Measurements from ENCODE around the gene TMEM260. TPM values are rescaled to one million over a fixed set of nuclear protein-coding genes. Genes with fewer than 3 reads are reported as not detected.

Gene TMEM260
- polyA plus RNA-seq, 1 of the 3 experiments (the other 2 are of a cell fraction), result 5.4 TPM

DNA sequence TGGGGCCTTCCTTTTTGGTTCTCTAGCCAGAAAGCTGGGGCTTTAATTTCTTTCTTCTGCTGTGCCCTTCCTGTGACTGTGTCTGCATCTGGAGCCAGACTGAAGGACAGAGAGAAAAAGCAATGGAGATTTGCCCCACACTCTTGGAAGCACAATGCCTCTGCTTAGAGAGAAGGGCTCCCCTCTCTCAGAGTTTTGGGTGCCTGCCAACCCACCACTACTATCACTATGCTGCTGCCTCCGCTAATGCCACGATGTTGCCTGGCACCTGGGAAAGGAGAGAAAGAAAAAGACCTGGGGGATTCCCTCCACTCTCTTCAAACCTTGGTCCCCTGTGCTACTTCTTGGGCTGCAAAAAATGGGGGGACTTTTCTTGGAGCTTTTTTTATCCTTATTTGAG lies 52.6 kb downstream of the TMEM260 start:
- DNase-seq, result no peak
- POLR2A ChIA-PET, result no interaction called here
- Histone ChIP-seq H3K4me2 (no peak overlapping the region), H3K4me1 (ENCODE audit: control insufficient read depth in 1 of 2, insufficient read depth in 2 of 2, low read depth in 1 of 2, low read length in 1 of 2) (no peaks in the 10 kb centered on the region), H3K27ac (ENCODE audit: low read depth in 2 of 2, low read length in 1 of 2) (no peak overlapping the region), H2AFZ (ENCODE audit: low read depth) (no peak overlapping the region), H3K27me3 (ENCODE audit: insufficient read depth) (no peaks in the 10 kb centered on the region), H3F3A (replicated peaks; ENCODE audit: insufficient read depth) (no peaks in the 10 kb centered on the region), H3K9me2 (no peaks in the 10 kb centered on the region), H4K20me1 (ENCODE audit: insufficient read depth) (no peaks in the 10 kb centered on the region), H3K4me3 (ENCODE audit: low read depth in 2 of 2, low read length in 1 of 2) (no peak overlapping the region), H3K9me3 (peaks cover 6% of the 10 kb centered on the region; the same call in 1 of the 2 replicates), H3K79me2 (ENCODE audit: insufficient read depth) (no peaks in the 10 kb centered on the region), H3K36me3 (replicated peaks in 1 of 2; ENCODE audit: control insufficient read depth in 1 of 2, insufficient read depth in 2 of 2, low read length in 1 of 2) (peaks cover 66% of the 10 kb centered on the region in 2 experiments), H3K9ac (no peak overlapping the region)
- WGBS (ENCODE audit: low lambda C conversion rate), result 100% methylated on average over 2 of the region's 2 CpGs
- CTCF ChIA-PET, result no interaction called here
- TF ChIP-seq POLR2AphosphoS5 (IDR thresholded peaks at IDR 0.05; ENCODE audit: low read depth, low read length), result no peak
- TF ChIP-seq, protein P1, sequence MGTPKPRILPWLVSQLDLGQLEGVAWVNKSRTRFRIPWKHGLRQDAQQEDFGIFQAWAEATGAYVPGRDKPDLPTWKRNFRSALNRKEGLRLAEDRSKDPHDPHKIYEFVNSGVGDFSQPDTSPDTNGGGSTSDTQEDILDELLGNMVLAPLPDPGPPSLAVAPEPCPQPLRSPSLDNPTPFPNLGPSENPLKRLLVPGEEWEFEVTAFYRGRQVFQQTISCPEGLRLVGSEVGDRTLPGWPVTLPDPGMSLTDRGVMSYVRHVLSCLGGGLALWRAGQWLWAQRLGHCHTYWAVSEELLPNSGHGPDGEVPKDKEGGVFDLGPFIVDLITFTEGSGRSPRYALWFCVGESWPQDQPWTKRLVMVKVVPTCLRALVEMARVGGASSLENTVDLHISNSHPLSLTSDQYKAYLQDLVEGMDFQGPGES (IDR thresholded peaks at IDR 0.05; ENCODE audit: low read depth, low read length), result no peak
- TF ChIP-seq, protein P2, sequence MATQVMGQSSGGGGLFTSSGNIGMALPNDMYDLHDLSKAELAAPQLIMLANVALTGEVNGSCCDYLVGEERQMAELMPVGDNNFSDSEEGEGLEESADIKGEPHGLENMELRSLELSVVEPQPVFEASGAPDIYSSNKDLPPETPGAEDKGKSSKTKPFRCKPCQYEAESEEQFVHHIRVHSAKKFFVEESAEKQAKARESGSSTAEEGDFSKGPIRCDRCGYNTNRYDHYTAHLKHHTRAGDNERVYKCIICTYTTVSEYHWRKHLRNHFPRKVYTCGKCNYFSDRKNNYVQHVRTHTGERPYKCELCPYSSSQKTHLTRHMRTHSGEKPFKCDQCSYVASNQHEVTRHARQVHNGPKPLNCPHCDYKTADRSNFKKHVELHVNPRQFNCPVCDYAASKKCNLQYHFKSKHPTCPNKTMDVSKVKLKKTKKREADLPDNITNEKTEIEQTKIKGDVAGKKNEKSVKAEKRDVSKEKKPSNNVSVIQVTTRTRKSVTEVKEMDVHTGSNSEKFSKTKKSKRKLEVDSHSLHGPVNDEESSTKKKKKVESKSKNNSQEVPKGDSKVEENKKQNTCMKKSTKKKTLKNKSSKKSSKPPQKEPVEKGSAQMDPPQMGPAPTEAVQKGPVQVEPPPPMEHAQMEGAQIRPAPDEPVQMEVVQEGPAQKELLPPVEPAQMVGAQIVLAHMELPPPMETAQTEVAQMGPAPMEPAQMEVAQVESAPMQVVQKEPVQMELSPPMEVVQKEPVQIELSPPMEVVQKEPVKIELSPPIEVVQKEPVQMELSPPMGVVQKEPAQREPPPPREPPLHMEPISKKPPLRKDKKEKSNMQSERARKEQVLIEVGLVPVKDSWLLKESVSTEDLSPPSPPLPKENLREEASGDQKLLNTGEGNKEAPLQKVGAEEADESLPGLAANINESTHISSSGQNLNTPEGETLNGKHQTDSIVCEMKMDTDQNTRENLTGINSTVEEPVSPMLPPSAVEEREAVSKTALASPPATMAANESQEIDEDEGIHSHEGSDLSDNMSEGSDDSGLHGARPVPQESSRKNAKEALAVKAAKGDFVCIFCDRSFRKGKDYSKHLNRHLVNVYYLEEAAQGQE (IDR thresholded peaks at IDR 0.05; ENCODE audit: low read depth, low read length), result no peak
- no peak for TF ChIP-seq NRF1 (IDR thresholded peaks at IDR 0.05; ENCODE audit: low read depth, low read length)
- no peak for TF ChIP-seq NFIC (IDR thresholded peaks at IDR 0.05; ENCODE audit: borderline replicate concordance)
- TF ChIP-seq FOSL2 (IDR thresholded peaks at IDR 0.05; ENCODE audit: borderline replicate concordance, low read depth), result no peak
- no peak for TF ChIP-seq SMC3 (IDR thresholded peaks at IDR 0.05; ENCODE audit: low read depth, low read length)
- no peak for TF ChIP-seq TAF1 (IDR thresholded peaks at IDR 0.05; ENCODE audit: borderline replicate concordance, low read depth, low read length)

DNA sequence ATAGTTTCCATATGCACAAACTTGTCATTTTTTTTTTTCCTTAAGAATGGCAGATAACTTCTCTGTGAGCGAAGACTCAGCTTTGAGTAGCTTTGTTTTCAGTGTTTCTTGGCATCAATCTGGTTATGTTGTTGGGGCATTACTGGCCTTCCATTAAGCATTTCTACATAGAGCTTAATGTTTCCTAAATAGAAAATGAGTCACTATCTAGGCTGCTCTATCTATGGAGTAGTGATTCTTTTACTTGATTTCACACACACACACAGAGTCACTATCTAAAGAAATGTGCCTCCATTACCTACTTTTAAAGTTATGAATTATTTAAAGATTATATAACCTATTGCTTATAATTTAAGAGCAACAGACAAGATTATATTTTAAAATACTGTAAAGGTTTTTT lies 53.9 kb downstream of the TMEM260 start:
- H3K9me3 ChIP-seq, result peaks cover 6% of the 10 kb centered on the region; the same call in 1 of the 2 replicates
- ChIA-PET CTCF (interaction anchor here (1.3 kb wide), 1 partner anchor 26 kb away, joined by 3 read pairs; no protein-coding TSS in a partner anchor), POLR2A (no interaction called here)
- DNase-seq, result no peak
- no peak overlapping the region for H2AFZ ChIP-seq (ENCODE audit: low read depth)
- TF ChIP-seq TCF12 (IDR thresholded peaks at IDR 0.05) (no peak), JUND (IDR thresholded peaks at IDR 0.05) (no peak), GATA2 (CRISPR knock-in tag; IDR thresholded peaks at IDR 0.05) (no peak), RXRA (IDR thresholded peaks at IDR 0.05; ENCODE audit: borderline replicate concordance, low read depth) (no peak), RCOR1 (IDR thresholded peaks at IDR 0.05; ENCODE audit: low read length) (no peak), NRF1 (IDR thresholded peaks at IDR 0.05; ENCODE audit: low read depth, low read length) (no peak), POLR2AphosphoS5 (IDR thresholded peaks at IDR 0.05; ENCODE audit: low read depth, low read length) (no peak)
- TF ChIP-seq, protein P2 (IDR thresholded peaks at IDR 0.05; ENCODE audit: low read depth, low read length), result no peak
- TF ChIP-seq, protein P3, sequence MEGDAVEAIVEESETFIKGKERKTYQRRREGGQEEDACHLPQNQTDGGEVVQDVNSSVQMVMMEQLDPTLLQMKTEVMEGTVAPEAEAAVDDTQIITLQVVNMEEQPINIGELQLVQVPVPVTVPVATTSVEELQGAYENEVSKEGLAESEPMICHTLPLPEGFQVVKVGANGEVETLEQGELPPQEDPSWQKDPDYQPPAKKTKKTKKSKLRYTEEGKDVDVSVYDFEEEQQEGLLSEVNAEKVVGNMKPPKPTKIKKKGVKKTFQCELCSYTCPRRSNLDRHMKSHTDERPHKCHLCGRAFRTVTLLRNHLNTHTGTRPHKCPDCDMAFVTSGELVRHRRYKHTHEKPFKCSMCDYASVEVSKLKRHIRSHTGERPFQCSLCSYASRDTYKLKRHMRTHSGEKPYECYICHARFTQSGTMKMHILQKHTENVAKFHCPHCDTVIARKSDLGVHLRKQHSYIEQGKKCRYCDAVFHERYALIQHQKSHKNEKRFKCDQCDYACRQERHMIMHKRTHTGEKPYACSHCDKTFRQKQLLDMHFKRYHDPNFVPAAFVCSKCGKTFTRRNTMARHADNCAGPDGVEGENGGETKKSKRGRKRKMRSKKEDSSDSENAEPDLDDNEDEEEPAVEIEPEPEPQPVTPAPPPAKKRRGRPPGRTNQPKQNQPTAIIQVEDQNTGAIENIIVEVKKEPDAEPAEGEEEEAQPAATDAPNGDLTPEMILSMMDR (IDR thresholded peaks at IDR 0.05), result no peak
- TF ChIP-seq, protein P4, sequence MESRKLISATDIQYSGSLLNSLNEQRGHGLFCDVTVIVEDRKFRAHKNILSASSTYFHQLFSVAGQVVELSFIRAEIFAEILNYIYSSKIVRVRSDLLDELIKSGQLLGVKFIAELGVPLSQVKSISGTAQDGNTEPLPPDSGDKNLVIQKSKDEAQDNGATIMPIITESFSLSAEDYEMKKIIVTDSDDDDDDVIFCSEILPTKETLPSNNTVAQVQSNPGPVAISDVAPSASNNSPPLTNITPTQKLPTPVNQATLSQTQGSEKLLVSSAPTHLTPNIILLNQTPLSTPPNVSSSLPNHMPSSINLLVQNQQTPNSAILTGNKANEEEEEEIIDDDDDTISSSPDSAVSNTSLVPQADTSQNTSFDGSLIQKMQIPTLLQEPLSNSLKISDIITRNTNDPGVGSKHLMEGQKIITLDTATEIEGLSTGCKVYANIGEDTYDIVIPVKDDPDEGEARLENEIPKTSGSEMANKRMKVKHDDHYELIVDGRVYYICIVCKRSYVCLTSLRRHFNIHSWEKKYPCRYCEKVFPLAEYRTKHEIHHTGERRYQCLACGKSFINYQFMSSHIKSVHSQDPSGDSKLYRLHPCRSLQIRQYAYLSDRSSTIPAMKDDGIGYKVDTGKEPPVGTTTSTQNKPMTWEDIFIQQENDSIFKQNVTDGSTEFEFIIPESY (IDR thresholded peaks at IDR 0.05; ENCODE audit: borderline replicate concordance, low read depth), result no peak
- H3K27ac ChIP-seq (ENCODE audit: low read depth in 2 of 2, low read length in 1 of 2), result no peak overlapping the region
- no peaks in the 10 kb centered on the region for H3F3A ChIP-seq (replicated peaks; ENCODE audit: insufficient read depth)
- no peaks in the 10 kb centered on the region for H3K27me3 ChIP-seq (ENCODE audit: insufficient read depth)
- H3K36me3 ChIP-seq (replicated peaks in 1 of 2; ENCODE audit: control insufficient read depth in 1 of 2, insufficient read depth in 2 of 2, low read length in 1 of 2), result peaks cover 66 to 67% of the 10 kb centered on the region in 2 experiments
- no peak overlapping the region for H3K9ac ChIP-seq
- no peak overlapping the region for H3K4me3 ChIP-seq (ENCODE audit: low read depth in 2 of 2, low read length in 1 of 2)
- H3K4me1 ChIP-seq (ENCODE audit: control insufficient read depth in 1 of 2, insufficient read depth in 2 of 2, low read depth in 1 of 2, low read length in 1 of 2), result no peaks in the 10 kb centered on the region
- 95% methylated on average over 1 of the region's 1 CpG for WGBS (ENCODE audit: low lambda C conversion rate)
- H3K4me2 ChIP-seq, result no peak overlapping the region
- H4K20me1 ChIP-seq (ENCODE audit: insufficient read depth), result no peaks in the 10 kb centered on the region
- no peaks in the 10 kb centered on the region for H3K79me2 ChIP-seq (ENCODE audit: insufficient read depth)
- no peaks in the 10 kb centered on the region for H3K9me2 ChIP-seq
